Ammon's horn (tissue), 1 donor: ENCODE data around the gene NFIX.

ENCODE experiments used
- DNase-seq: peaks from one replicate; pipeline ENCODE4 v3.0.0-alpha.2; 2016; ENCODE audit warnings: low spot score

NFIX gene

DNA sequence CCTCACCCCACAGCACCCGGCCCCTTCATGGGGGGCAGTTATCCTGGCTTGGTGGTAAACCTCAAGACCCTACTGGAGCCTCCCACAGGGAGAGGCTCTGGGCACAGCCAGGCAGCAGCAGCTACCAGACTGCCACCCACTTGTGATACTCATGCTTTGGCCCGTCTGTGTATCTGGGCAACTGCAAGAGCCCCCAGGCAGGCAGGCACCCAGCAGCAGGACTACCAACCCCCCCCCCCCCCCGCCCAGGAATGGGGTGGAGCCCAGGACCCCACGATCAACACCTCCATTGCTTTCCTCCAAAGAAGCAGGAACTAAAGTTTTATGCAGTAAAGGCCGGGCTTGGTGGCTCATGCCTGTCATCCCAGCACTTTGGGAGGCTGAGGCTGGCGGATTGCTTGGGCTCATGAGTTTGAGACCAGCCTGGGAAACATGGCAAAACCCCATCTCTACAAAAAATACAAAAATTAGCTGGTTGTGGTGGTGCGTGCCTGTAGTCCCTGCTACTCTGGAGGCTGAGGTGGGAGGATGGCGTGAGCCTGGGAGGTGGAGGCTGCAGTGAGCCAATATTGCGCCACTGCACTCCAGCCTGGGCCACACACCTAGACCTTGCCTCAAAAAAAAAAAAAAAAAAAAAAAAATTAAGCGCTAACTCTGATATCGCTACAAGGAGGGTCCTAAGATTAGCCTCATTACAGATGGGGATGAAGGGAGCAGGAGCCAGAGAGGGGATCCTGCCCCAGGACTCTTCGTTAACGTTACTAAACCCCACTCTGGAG, 108.5 kb downstream of the NFIX start:
- no peak for DNase-seq

DNA sequence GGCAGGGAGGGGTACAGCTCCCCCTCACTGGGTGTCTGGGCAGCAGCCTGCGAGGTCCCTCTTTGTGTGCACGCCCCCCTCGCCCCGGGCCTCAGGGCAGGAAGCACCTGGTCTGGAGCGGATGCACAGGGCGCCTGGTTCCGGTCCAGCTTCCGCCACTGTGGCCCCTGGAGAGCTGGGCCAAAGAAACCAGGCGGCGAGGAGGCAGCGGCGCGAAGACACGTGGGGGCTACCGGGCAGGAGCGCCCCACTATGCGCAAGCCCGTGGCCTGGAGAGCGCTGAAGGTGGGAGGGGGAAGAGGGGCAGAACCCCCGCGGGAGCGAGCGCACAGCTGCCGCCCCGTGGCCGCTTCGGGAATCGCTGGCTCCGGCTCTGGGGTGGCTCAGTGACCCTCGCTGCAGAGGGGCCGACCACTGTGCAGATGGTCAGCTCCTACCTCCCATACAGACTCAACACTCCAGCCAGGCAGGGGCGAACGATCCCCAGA, 109.1 kb downstream of the NFIX start:
- DNase-seq: peak; percentile 71

DNA sequence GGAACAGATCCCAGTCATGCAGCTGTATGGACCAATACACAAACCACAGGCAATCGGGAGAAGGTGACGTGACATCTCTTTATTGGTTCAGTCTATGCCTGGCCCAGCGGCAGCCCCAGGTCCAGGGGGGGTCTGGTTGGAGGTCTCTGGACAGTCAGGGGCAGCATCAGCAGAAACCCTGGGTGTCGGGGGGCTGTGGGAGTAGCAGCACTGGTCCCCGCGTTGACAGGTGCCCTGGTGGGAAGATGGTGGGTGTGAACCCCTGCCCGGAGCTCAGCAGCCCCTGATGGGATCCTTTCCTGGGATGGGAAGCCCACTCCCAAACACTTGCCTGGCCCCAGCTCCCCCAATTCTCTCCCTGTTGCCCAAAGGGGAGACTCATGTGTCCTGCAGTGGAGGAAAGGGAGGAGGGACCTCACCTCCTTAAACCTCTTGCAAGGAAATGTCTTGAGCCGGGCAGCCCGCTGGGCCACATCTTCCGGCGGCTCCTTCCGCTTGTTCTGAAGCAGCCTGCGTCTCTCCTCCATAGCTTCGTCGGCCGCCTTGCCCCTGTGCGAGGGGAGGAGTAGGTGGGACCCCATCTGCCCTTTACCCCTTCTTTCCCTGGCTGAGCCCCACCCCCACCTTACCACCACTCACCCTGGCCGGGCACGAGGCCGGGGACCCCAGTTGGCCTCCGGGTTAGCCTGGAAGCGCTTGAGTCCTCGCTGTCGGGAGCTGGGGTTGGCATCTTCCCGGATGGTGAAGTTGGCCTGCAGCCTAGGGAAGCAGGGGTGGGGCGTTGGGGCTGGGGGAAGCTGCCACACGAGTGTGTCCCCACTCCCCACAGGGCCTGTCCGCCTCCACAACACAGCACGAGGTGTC, 109.8 kb downstream of the NFIX start:
- no peak for DNase-seq

DNA sequence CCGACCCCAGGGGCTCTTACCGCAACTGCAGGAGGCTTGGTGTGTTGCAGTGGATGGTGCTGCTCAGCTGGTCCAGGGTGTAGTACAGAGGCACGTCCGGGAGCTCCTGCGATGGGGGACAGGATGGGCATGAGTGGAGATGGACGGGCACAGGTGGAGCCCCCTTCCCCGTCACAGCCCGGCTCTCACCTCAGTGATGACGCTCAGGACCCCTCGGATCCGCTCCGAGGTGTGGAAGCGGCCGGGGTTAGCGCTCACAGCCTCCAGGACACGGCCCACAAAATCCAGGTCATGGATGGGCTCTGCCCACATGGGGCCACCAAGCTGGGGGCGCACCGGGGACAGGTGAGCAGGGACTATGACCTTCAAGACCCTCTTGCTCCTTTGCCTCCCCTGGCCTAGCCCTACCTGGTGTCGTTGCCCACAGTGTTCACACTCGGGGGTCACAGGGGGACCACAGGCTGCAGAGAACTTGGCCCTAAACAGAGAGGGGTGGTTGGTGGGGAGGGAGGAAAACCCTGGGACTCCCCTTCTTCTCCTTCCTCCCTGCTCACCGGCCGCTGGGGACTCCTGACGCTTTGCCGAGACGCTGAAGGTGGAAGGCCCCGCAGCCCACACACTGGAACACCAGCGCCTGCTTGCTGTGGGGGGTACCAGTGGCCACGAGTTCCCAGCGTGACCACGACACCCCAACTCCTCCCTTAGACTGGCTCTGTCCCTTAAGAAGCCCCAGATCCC, 114.3 kb downstream of the NFIX start:
- no peak for DNase-seq

DNA sequence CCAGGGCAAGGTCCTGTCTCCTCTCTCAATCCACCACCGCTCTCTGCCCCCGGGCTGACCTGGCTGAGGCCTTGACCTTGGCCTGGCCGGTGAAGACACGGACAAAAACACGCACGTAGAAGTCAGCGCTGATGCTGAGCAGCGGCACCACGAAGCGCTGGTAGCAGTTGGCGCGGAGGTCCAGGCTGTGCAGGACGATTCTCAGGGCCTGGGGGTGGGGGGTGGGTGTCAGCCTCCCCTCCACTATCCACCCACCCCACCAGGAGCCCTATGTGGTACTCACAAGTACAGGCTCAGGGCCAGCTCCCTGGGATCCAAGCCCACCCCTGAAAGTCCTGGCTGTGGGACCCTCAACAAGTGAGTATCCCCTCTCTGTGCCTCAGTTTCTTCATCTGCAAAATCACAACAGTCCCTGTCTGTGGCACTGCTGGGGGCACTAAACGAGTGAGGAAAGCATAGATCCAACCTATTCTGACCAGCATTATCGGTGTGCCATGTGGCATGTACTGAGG, 114.9 kb downstream of the NFIX start:
- DNase-seq: no peak

DNA sequence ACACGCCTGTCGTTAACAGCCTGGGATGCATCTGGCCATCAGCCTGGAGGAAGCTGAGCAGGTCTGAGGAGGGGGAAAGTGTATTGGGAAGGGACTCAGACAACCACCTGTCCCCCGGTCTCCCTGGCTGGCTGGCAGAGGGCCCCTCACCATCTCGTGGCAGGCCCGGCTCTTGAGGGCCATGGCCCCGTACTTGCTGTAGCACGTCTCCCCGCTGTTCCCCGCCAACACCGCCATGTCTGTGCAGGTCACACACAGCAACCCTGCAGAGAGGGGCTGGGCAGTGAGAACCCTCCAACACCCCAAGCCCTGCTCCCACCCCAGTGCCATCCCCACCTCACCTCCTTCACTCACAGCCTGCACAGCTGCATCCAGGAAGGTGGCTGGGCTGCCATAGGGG, 117.3 kb downstream of the NFIX start:
- no peak for DNase-seq

DNA sequence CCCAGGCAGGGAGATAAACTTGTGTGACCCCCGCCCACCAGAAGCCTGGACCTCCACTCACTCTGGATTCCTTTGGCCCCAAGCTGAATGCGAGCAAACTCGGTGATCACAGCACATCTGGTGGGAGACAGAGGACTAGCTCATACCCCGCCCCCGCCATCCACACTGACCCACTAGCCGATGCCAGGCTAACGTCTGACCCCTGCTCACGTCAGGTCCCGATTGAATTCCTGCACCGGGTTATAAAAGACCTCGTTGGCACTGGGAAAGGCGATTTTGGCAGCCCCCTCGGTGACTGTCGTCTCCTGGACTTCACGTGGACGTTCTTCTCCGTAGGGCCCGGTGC, 120.6 kb downstream of the NFIX start:
- DNase-seq: no peak

DNA sequence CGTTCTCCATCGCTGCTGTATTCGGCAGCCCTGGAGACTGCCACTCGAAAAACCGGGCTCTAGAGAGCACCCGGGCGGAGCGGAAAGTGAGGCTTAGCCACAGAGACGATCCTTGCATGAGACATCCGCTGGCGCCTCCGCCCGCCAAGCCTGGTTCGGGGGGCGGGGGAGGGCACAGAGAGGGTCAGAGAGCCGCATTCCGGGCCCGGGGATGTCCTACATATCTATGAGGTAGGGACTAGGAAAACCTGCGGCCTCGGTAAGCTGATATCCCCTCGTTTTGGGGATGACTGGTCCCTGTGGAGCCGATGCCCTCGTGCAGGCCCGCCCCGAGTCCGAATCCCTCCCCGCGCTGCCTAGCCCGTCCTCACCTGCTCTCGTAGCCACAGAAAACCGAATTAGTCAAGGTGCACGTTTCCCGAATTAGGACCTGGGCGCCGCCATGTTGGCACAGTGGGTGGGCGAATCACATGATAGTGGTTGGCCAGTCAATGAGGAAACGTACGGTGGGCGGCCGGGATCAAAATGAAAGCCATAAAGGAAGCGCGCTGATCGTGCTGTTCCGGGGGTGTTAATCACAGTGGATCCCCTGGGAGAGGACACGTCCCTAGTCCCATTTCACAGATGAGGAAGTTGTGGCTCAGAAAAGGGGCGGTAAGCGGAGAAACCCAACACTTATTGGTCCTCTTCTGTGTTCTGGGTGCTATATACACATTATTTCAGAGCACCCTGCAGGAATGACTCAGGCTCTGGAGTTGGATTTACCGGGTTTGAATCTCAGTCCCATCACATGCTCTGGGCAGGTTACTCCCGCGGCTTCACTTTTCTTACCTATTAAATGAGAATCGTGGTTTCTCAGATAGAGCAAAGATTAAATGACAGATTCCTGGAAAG, 121.3 kb downstream of the NFIX start, which contains the start of gene TRMT1:
Gene TRMT1, minus strand, starts transcription at position 459 of the 894 bp plus-strand sequence. Its CDS starts 341 bp downstream, at position 118.
- peak; percentile 92 for DNase-seq

DNA sequence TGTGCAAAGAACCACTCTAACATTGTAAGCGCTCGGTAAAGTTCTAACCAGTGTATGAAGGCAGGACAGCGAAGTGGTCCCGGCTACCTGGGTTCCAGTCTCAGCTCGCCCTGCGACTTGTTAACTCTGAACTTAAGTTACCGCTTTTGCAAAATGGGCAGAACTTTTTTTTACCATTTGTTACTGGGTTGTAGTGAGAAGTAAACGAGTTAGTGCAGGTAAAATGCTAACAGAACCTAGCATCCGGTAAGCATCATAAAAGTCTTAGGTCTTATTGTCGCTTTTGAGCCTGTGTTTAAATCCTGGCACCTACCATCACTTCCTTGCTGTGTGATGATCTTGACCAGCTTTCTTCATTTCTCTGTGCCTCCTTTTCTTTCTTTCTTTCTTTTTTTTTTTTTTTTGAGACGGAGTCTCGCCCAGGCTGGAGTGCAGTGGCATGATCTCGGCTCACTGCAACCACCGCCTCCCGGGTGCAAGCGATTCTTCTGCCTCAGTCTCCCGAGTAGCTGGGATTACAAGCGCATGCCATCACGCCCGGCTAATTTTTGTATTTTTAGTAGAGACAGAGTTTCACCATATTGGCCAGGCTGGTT, 122.0 kb downstream of the NFIX start:
- no peak for DNase-seq

DNA sequence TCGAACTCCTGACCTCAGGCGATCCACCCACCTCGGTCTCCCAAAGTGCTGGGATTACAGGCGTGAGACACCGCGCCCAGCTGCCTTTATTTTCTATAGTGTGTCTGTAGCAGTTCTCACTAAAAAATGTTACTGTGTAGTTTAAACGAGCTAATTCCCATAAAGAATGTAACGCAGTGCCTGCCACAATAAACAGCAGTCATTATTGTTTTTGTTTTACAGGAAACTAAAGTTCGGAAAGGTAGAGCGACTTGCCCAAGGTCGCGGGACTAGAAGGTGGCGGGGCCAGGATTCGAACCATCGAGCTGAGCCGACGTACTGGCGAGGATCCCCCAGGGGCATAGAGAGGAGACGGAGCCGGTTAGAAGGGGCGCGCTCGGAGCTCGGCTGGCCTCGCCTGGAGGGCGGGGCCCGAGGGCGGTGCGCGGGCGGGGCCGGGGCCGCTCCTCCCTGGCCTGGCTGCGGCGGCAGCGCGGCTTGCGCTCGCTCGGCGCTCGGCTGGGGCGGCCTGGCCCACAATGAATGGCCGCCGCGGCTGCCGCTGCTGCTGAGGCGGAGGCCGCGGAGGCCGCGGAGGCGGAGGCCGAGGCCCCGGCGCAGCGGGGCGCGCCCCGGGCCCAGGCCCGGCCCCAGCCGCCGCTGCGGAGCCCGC, 122.6 kb downstream of the NFIX start, which contains the start of gene NACC1:
Gene NACC1, plus strand, starts transcription at position 493 of the 652 bp plus-strand sequence. CDS start 16,944 bp downstream, outside the sequence.
- DNase-seq: peak; percentile 92

DNA sequence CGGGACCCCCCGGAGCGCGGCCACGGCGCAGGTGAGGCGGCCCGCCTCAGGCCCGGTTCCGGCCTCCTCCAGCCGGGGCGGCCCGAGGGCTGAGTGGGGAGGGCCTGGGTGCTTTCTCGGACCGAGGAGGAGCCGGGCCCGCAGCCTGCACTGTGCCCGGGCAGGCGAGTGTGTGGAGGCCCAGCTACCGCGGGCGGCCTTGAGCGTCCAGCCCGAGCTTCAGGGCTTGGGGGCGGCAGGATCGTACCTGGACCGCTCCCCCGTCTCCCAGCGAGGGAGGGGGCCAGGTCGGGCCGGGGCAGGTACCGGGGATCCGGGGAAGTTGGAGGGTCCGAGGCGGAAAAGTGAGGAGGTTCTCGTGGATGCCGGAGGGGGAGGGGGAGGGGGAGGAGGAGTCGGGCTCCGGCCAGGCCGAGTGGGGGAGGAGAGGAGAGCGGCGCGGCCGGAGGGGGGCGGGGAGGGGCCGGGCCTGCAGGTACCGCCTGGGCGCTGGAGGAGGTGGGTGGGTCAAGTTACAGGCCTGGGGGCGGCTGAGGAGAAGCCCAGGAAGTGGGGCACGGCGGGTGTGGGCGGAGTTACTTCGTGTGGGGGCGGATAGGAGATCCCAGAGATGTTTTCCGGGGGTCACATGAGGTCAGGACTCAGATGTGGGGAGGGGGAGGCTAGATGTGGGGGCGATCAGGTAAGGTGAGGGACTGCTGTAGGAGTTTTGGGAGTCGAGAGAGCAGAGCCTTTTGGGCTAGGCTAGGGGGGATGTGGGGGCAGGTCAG, 123.3 kb downstream of the NFIX start:
- DNase-seq: no peak

DNA sequence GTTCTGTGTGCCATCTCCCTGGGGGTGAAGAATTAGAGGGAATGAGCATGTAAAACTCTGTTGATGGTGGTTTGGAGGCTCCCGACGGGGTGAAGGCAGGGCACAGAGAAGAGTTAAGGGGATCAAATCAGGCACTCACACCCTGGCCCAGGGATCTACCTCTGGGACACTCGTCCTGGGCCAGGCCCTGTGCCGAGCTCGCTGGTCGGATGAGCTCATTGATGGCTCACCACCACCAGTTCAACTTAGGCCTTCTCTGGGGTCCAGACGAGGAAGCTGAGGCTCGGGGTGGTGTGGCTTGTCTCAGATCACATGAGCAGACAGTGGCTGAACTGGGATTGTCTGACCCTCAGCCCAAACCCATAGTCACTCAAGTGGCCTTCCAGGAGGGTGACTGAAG, 124.4 kb downstream of the NFIX start:
- no peak for DNase-seq

DNA sequence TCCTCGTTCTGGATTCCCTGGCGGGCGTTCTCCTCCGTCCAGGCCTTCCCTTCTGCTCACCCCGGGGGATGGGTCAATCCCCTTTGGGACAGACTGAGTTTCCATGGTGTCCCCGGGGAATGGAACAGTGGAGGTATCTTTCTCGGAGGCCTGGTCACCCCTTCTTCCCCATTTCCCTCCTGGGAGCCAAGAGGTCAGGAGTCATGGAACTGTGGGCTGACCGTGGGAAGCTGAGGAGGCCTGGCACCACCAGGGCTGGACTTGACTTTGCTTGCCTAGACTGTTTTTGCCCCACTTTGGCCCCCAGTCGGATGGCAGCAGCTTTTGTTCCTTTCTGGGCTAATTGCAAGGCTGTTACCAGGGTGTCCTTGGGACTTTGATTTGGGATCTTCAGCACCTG, 124.8 kb downstream of the NFIX start:
- DNase-seq: no peak

DNA sequence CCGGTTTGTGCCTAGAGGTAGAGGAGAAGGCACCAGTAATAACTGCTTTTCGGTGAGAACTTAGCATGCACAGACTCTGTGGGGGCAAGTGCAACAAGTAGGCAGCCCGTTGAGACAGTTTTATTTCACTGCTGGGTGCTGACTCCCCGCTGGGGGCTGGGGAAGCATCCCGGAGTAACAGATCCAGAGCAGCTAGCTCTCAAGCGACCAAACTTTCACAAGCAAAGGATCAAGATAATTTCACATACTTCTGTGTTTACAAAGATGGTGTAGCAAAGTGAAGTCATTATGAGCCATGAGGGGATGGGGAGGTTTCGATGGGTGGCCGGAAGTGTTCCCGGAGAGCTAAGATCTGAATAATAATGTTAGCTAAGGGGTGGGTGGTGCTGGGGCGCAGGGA, 125.5 kb downstream of the NFIX start:
- no peak for DNase-seq

DNA sequence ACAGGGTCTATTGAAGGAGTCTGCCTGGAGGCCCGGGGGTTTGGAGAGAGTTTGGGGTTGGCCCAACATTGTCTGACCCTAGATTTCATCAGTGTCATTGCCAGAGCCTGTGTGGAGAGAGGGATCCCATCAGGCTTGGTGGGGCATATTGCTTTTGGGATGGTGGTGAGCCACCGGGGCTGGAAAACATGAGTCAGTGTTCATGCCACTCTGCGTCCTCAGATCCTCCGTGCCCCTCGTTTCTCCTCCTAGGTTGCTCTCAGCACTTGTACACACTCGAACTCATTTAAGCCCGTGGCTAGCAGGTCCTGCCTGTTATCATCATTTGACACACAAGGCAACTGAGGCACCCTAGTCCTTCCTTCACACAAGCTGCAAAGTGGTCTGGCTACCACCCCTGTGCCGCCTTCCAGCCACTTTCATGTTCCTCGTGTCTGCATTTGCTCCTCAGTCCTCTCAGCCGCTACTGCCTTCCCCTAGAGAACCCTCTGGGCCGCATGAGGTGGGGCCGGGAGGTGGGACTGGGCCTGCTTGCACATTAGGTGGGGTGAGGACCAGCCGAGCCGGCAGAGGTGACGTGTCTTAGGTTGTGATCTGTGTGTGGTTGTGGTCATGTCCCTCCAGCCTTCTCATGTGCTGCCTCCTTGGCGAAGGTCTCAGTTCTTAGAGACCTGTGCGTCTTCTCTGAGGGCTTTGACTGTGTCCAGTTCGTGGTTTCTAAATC, 126.4 kb downstream of the NFIX start:
- DNase-seq: no peak

DNA sequence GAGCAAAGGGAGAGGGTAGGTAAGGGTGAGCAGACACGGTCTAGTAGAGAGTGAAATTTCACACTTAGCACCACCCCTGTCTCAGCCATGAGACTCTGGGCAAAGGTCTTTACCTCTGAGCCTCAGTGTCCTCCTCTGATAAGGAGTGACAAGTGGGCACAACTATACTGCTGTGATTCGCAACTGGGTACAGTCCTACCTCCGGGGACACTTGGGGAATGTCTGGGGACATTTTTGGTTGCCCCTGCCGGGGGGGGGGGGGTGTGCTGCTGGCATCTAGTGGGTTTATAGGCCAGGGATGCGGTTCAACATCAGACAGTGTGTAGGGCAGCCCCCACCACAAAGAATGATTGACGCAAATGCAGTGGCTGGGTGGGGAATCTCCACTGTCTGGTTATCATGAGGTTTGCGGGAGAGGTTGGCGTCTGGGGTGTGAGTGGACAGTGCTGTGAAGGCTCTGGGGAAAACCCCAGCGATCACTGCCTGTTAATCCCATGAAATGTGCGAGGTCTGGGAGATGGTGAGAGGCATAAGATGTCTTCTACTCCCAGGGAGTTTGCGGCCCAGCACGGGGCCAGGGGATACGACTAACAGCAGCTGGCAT, 127.1 kb downstream of the NFIX start:
- no peak for DNase-seq

DNA sequence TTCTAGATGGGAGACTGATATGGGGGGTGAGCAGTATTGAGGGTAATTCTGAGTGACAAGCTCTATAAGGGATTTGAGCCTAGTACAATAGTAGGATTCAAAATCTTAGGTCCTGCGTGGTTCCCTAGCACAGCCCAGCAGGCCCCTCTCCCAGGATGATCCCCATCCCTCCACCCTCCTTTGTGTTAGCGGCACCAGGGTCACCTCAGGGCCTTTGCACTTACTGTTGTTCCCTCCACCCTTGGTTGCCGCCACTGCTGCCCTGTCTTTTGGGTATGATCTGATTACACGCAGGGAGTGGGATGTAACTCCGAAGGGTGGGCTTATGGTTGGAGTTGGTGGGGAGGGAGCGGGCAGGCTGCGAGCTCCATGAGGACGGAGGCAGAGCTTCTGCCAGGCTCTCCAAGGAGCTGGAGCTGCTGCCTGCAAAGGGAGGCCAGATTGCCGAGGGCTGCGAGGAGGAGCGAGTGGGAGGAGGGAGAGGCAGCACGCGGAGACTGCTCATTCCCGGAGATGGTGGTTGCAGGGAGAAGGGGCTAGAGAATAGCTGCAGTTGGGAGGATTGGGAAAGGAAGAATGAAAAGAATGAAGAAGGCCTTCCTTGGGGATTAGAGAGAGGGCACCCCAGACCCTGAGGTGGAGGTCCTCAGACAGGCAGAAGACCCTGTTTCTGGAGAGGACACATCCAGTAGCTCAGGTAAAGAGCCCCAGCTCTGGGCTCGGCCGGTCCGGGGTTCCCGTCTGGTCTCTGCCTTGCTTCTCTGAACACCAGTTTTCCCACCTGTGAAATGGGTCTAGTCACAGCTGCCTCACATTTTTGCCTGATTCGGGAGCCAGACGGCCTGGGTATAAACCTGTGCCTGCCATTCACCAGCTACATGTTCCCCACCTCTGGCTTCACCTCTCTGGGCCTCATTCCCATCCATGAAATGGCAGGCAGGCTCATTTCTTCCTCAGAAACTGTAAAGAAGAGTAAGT, 128.0 kb downstream of the NFIX start:
- no peak for DNase-seq
